ENCODE measurements around the gene PPP1R14C.

DNA sequence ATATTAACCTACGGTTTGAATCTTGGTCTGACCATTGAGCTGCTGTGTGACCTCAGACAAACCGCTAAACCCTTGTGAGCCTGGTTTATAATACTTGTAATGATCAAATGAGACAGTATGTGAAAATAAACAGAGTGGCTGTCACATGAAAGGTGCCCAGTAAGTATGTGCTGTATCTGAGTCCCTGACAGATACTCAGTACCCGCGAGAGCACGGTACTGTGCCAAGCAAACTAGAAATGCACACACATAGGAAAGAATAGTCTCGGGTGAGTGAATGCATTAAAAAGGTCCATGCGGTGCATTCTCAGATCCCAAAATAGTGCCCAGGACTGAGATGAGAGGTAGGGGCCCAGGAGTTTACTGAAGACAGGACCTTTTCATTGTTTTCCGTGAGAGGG, 93.3 kb downstream of the PPP1R14C start:
- TF ChIP-seq ZNF565 (CRISPR knock-in tag; conservative IDR thresholded peaks at IDR 0.05; ENCODE audit: low read depth) (no peak), ZC3H10 (CRISPR knock-in tag; IDR thresholded peaks at IDR 0.05) (no peak), RARB (CRISPR knock-in tag; IDR thresholded peaks at IDR 0.05) (no peak), SNAI2 (CRISPR knock-in tag; IDR thresholded peaks at IDR 0.05) (no peak), ZNF70 (CRISPR knock-in tag; IDR thresholded peaks at IDR 0.05) (no peak), ARNTL (CRISPR knock-in tag; IDR thresholded peaks at IDR 0.05; ENCODE audit: borderline replicate concordance, low read depth) (no peak), ESRRG (CRISPR knock-in tag; IDR thresholded peaks at IDR 0.05) (no peak), TCF4 (CRISPR knock-in tag; IDR thresholded peaks at IDR 0.05; ENCODE audit: borderline replicate concordance) (no peak), PPARA (CRISPR knock-in tag; IDR thresholded peaks at IDR 0.05; ENCODE audit: borderline replicate concordance) (no peak), TOX (CRISPR knock-in tag; IDR thresholded peaks at IDR 0.05; ENCODE audit: borderline replicate concordance) (no peak)
- TF ChIP-seq, protein P1, sequence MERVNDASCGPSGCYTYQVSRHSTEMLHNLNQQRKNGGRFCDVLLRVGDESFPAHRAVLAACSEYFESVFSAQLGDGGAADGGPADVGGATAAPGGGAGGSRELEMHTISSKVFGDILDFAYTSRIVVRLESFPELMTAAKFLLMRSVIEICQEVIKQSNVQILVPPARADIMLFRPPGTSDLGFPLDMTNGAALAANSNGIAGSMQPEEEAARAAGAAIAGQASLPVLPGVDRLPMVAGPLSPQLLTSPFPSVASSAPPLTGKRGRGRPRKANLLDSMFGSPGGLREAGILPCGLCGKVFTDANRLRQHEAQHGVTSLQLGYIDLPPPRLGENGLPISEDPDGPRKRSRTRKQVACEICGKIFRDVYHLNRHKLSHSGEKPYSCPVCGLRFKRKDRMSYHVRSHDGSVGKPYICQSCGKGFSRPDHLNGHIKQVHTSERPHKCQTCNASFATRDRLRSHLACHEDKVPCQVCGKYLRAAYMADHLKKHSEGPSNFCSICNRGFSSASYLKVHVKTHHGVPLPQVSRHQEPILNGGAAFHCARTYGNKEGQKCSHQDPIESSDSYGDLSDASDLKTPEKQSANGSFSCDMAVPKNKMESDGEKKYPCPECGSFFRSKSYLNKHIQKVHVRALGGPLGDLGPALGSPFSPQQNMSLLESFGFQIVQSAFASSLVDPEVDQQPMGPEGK (CRISPR knock-in tag; IDR thresholded peaks at IDR 0.05; ENCODE audit: borderline replicate concordance): no peak
